K562 (cell line): ENCODE measurements around the gene CCDC34.

ENCODE experiments used
- CTCF ChIP-seq, 3 experiments: IDR thresholded peaks in 2 of 3; conservative IDR thresholded peaks in 1 of 3; 2 replicates each; pipeline ENCODE4 v1.5.1; 2011 to 2012; ENCODE audit warnings: low read length in 3 of 3, mild to moderate bottlenecking in 3 of 3, control low read depth in 2 of 3, improper control_type of control experiment in 1 of 3, inconsistent platforms in 1 of 3, low read depth in 1 of 3, mixed read lengths in 1 of 3, moderate library complexity in 1 of 3; ENCODE audit not compliant: insufficient read depth in 2 of 3
- EHMT2 ChIP-seq: fragments of 450-650 bp; IDR thresholded peaks from 2 replicates; pipeline ENCODE4 v1.6.1; 2018; ENCODE audit warnings: antibody characterized with exemption
- HDAC2 ChIP-seq: fragments of 450-650 bp; IDR thresholded peaks from 2 replicates; pipeline ENCODE4 v1.6.1; 2016; ENCODE audit warnings: mild to moderate bottlenecking
- KDM4B ChIP-seq, 2 experiments: fragments of 450-650 bp in 1 of 2; sonication (generic) in 1 of 2; IDR thresholded peaks; 2 replicates each; pipeline ENCODE4 v1.6.1; 2016 to 2017; ENCODE audit warnings: borderline replicate concordance in 2 of 2, antibody characterized with exemption in 1 of 2, low read depth in 1 of 2, mild to moderate bottlenecking in 1 of 2
- RB1 ChIP-seq: fragments of 450-650 bp; IDR thresholded peaks from 2 replicates; pipeline ENCODE4 v1.6.1; 2017; ENCODE audit warnings: low read depth, mild to moderate bottlenecking
- REST ChIP-seq, 2 experiments: fragments of 450-650 bp; formaldehyde crosslinking in 1 of 2; IDR thresholded peaks; 2 replicates each; pipeline versions ENCODE4 v1.4.0 to v1.6.1; 2014 to 2020; ENCODE audit warnings: mild to moderate bottlenecking in 2 of 2, borderline replicate concordance in 1 of 2, low read depth in 1 of 2
- SMARCA4 ChIP-seq: fragments of 450-650 bp; IDR thresholded peaks from 2 replicates; pipeline ENCODE4 v1.6.1; 2016
- TAF1 ChIP-seq: IDR thresholded peaks from 2 replicates; pipeline ENCODE4 v1.6.1; 2011; ENCODE audit warnings: mild to moderate bottlenecking, low read length, moderate library complexity; ENCODE audit not compliant: insufficient read depth, control insufficient read depth, severe bottlenecking; ENCODE audit errors: extremely low read depth
- TARDBP ChIP-seq: fragments of 450-650 bp; IDR thresholded peaks from 2 replicates; pipeline ENCODE4 v1.6.1; 2016
- ZBTB43 ChIP-seq: sonication (generic); formaldehyde crosslinking; IDR thresholded peaks from 2 replicates; pipeline ENCODE4 v1.8.0; 2023; ENCODE audit warnings: mild to moderate bottlenecking, missing genetic modification reagents
- ZNF184 ChIP-seq: sonication (generic); formaldehyde crosslinking; IDR thresholded peaks from 2 replicates; pipeline ENCODE4 v1.5.0; 2020; ENCODE audit warnings: missing genetic modification reagents

DNA sequence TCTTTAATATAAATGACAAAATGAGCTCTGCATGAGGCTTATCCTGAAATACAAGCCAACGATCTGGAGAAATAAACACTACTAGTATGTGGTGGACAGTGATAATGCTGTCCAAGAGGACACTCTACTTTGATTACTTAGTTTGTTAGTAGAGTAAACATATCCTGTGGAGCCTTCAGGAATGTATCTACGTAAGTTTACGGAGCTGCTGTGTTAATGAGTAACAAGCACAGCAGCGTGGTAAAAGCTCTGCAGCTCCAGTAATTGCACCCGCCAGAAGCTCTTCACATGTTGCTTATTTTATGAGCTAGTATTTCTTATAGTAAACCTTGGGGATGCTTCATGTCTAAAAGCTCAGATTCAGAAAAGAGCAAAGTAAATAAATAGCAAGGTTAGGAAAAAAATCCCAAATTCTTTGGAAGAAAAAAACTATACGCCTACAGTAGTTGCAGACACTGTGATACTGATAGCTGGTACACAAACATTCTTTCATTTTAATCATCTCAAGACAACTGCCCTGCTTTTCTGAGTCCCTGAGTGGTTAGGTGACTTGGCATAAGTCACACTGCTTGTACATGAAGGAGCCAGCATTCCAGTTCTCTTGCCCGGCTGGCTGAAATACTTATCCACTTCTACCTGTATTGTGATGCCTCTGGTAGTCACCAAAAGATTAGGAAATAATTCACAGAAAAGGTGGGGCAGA is 32.7 kb upstream of the CCDC34 start:
- no peak for TF ChIP-seq ZBTB43 (CRISPR knock-in tag)
- no peak for TF ChIP-seq CTCF (IDR thresholded peaks at IDR 0.05 in 2 of 3, conservative IDR thresholded peaks at IDR 0.05 in 1 of 3; ENCODE audit: insufficient read depth in 2 of 3, low read depth in 1 of 3, low read length in 3 of 3)
- TF ChIP-seq ZNF184 (CRISPR knock-in tag) = no peak
- no peak for TF ChIP-seq HDAC2
- TF ChIP-seq TARDBP = no peak
- TF ChIP-seq TAF1 = no peak
- no peak for TF ChIP-seq KDM4B (IDR thresholded peaks at IDR 0.05; ENCODE audit: borderline replicate concordance in 2 of 2, low read depth in 1 of 2)
- no peak for TF ChIP-seq SMARCA4
- no peak for TF ChIP-seq EHMT2
- TF ChIP-seq RB1 = no peak
- TF ChIP-seq REST (IDR thresholded peaks at IDR 0.05; ENCODE audit: borderline replicate concordance) = no peak
- no peak for TF ChIP-seq REST (CRISPR knock-in tag; IDR thresholded peaks at IDR 0.05; ENCODE audit: low read depth)
